NCI-H187 (cell line): ENCODE measurements around the gene ATG16L2.
"Not testable (repeated sequence)": the region's sequence is repeated elsewhere in the genome, so short reads cannot be mapped to it uniquely, and the experiment has no call there.

Experiments used
- DNase-seq, 2 experiments: peaks; one replicate each; lab custom pipeline; 2025; lab: John Stamatoyannopoulos, UW

The ATG16L2 gene

GRCh38 chr11:72826191-72826941 is 12.2 kb downstream of the ATG16L2 start:
- DNase-seq, result no peak

- no peak for DNase-seq
These were observed 12.8 kb downstream of the ATG16L2 start for GRCh38 chr11:72826942-72827480.

- not testable (repeated sequence) for DNase-seq
These were observed 13.4 kb downstream of the ATG16L2 start for GRCh38 chr11:72827656-72828055.

- DNase-seq, result no peak
These were observed 13.9 kb downstream of the ATG16L2 start for GRCh38 chr11:72828081-72828567.

GRCh38 chr11:72828692-72829101 is 14.5 kb downstream of the ATG16L2 start:
- DNase-seq, result no peak

- no peak for DNase-seq
These were observed 15.0 kb downstream of the ATG16L2 start for GRCh38 chr11:72829178-72829577.

GRCh38 chr11:72829884-72830533 is 15.8 kb downstream of the ATG16L2 start:
- no peak for DNase-seq

GRCh38 chr11:72831521-72832300 is 17.5 kb downstream of the ATG16L2 start:
- peak; percentile 53 to 61 for DNase-seq

GRCh38 chr11:72832301-72833082 is 18.3 kb downstream of the ATG16L2 start:
- no peak for DNase-seq

GRCh38 chr11:72833083-72833733 is 19.0 kb downstream of the ATG16L2 start:
- DNase-seq, result no peak

- DNase-seq, result no peak
These were observed 19.7 kb downstream of the ATG16L2 start for GRCh38 chr11:72833811-72834493.

GRCh38 chr11:72834905-72835304 is 20.7 kb downstream of the ATG16L2 start:
- no peak for DNase-seq

- no peak for DNase-seq
These were observed 21.9 kb downstream of the ATG16L2 start for GRCh38 chr11:72836111-72836510.

- no peak for DNase-seq
These were observed 24.6 kb downstream of the ATG16L2 start for GRCh38 chr11:72838691-72839305.

- no peak for DNase-seq
These were observed 26.6 kb downstream of the ATG16L2 start for GRCh38 chr11:72840780-72841179.

GRCh38 chr11:72841397-72841796 is 27.2 kb downstream of the ATG16L2 start:
- DNase-seq, result no peak

GRCh38 chr11:72842126-72842525 is 27.9 kb downstream of the ATG16L2 start:
- no peak for DNase-seq

- no peak for DNase-seq
These were observed 28.6 kb downstream of the ATG16L2 start for GRCh38 chr11:72842653-72843330.

GRCh38 chr11:72844356-72844755 is 30.1 kb downstream of the ATG16L2 start:
- DNase-seq, result no peak
